ENCODE measurements around the gene GHR. TPM values are rescaled to one million over a fixed set of nuclear protein-coding genes. Genes with fewer than 3 reads are reported as not detected.

GHR gene
- total RNA-seq, 2 donors from 2014 or later: 5.7 to 12.9 TPM

DNA sequence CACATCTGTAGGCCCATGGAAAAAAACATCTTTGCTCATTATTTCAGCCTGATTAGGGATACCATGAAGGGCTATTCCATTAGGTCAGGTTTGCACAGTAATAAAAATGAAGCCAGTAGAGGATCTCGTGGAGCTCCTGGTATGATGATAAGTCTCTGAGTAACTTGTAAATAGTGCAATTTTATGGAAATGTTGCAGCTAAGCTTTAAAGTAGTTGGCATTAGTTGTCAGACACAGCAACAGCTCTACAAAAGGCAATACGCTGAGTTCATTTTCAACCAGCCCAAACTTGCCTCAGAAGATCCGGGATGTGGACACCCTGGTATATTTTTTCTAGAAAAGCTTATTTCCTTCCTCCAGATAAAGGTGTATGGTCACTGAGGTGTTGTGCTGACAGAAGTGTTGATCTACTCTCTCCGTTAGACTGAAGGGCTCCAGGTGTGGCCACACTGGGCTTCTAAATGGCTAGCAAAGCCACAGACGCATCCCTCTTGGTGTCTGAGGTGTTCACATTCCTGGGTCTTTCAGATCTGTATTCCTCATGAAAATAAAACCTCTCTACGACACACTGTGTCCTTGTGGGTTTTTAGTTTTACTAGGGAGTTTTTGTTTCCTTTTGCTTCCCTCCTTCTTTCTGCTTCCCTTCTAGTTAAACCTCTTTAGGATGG is 141.6 kb downstream of the GHR start:
- Histone ChIP-seq H3K9me3 (no peaks in the 10 kb centered on the region), H3K4me1 (peaks cover 15% of the 10 kb centered on the region), H3K27me3 (no peaks in the 10 kb centered on the region), H3K36me3 (replicated peaks in 1 of 2; ENCODE audit: insufficient read depth in 1 of 2, low read depth in 2 of 2) (no peaks in the 10 kb centered on the region), H3K27ac (no peak overlapping the region), H3K4me3 (no peak overlapping the region)
- no peak for DNase-seq
- 86 to 94% methylated on average over 6 of the region's 6 CpGs for WGBS, 2 donors
- no peak for TF ChIP-seq POLR2A (IDR thresholded peaks at IDR 0.05)
- no peak for TF ChIP-seq CTCF (IDR thresholded peaks at IDR 0.05)
- intact Hi-C loops (cut with DNase I): no loop called here
- ATAC-seq: no peak

GRCh38 chr5:42566652-42567295 is 143.5 kb downstream of the GHR start:
- no peaks in the 10 kb centered on the region for H3K27me3 ChIP-seq
- peak overlapping the region in 1 of 4 donors; percentile 8 for H3K27ac ChIP-seq
- H3K36me3 ChIP-seq (replicated peaks in 1 of 2; ENCODE audit: insufficient read depth in 1 of 2, low read depth in 2 of 2): no peaks in the 10 kb centered on the region
- 27 to 28% methylated on average over 5 of the region's 5 CpGs for WGBS, 2 donors
- H3K4me3 ChIP-seq: no peak overlapping the region
- TF ChIP-seq CTCF (IDR thresholded peaks at IDR 0.05) (no peak), POLR2A (IDR thresholded peaks at IDR 0.05) (no peak)
- peaks cover 15% of the 10 kb centered on the region for H3K4me1 ChIP-seq
- peak; percentile 18 to 41 (median 34) for DNase-seq
- no peaks in the 10 kb centered on the region for H3K9me3 ChIP-seq
- intact Hi-C loops (cut with DNase I): no loop called here
- peak; percentile 55 for ATAC-seq

DNA sequence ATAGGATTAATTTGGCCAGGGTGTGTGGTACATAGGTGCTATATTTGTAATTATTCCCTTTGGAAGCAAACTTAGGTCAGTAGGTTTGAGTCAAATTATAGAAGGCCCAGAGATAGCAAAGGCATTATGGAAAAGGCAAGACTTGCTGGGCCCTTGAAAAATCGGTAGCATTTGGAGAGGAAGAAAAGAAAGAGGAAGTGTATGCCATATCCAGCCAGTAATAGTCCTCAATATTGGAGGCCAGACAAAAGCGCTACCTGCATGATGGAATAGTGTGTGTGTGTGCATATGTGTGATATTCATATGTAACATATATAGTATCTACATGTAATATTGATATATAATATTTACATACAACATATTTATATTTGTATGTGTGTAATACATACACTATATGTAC is 146.1 kb downstream of the GHR start:
- WGBS, 2 donors: 78 to 84% methylated on average over 2 of the region's 2 CpGs
- H3K9me3 ChIP-seq: no peaks in the 10 kb centered on the region
- intact Hi-C loops (cut with DNase I): no loop called here
- ATAC-seq (no peak), DNase-seq (no peak)
- H3K4me3 ChIP-seq: no peak overlapping the region
- TF ChIP-seq POLR2A (IDR thresholded peaks at IDR 0.05) (no peak), CTCF (IDR thresholded peaks at IDR 0.05) (no peak)
- H3K4me1 ChIP-seq: peaks cover 15% of the 10 kb centered on the region
- H3K27me3 ChIP-seq: no peaks in the 10 kb centered on the region
- H3K27ac ChIP-seq: no peak overlapping the region
- H3K36me3 ChIP-seq (replicated peaks in 1 of 2; ENCODE audit: insufficient read depth in 1 of 2, low read depth in 2 of 2): no peaks in the 10 kb centered on the region

- intact Hi-C loops (cut with DNase I): no loop called here
- Histone ChIP-seq H3K27me3 (no peaks in the 10 kb centered on the region), H3K4me3 (no peak overlapping the region), H3K27ac (no peak overlapping the region), H3K36me3 (replicated peaks in 1 of 2; ENCODE audit: insufficient read depth in 1 of 2, low read depth in 2 of 2) (no peaks in the 10 kb centered on the region), H3K9me3 (no peaks in the 10 kb centered on the region), H3K4me1 (peaks cover 15% of the 10 kb centered on the region)
- no peak for ATAC-seq
- TF ChIP-seq POLR2A (IDR thresholded peaks at IDR 0.05) (no peak), CTCF (IDR thresholded peaks at IDR 0.05) (no peak)
- no peak for DNase-seq
- WGBS, 2 donors: 84 to 85% methylated on average over 1 of the region's 1 CpG
Measured at GRCh38 chr5:42569953-42570548, 146.8 kb downstream of the GHR start.
